Measurements from ENCODE around the gene CNTLN.
"Not testable (repeated sequence)": the region's sequence is repeated elsewhere in the genome, so short reads cannot be mapped to it uniquely, and the experiment has no call there.

CNTLN gene

DNA sequence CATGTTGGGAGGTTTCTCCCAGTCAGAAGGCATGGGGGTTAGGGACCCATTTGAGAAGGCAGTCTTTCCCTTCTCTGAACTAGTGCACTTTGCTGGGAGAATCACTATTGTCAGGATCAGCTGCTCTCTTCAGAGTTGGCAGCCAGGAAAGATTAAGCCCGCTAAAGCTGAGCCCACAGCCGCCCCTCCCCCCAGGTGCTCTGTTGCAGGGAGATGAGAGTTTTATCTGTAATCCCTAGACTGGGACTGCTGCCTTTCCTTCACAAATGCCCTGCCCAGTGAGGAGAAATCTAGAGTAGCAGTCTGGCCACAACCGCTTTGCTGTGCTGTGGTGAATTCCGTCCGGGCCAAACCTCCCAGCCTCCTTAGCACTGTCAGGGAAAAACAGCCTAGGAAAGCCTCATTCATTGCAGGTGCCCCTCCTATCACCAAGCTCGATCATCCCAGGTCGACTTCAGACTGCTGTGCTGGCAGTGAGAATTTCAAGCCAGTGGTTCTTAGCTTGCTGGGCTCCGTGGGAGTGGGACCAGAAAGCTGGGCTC, 69.8 kb downstream of the CNTLN start:
- DNase-seq: no peak

DNA sequence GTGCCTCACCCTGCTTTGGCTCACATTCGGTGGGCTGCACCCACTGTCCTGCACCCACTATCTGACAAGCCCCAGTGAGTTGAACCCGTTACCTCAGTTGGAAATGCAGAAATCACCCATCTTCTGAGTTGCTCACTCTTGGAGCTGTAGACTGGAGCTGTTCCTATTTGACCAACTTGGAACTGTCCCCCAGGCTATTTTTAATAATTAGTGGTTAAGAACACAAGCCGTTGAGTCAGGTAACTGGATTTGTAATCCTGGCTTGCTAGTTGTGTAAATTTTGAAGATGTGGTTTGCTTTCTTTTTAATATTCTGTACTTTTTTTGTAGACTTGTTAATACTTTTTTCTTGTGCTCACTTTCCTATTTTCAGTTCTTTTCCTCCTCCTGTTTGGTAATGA, 81.2 kb downstream of the CNTLN start:
- no peak for DNase-seq

DNA sequence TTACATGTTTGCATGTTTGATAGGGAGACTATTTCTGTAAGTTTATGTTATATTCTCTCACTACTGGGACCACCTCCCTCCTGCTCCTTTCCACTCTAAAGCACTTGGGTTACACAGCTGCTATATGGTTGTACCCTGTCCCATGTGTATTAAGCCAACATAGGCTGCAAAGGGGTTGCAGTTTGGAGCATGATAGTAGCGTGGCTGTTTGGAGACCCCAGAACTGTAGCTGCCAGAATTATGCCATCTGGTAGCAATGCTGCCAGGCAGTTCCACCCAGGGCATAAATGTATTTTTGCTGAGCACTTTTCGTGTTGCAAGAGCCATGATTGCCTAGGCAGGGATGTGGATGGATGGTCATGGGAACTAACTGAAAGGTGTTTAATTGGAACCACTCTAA, 81.8 kb downstream of the CNTLN start:
- no peak for DNase-seq

DNA sequence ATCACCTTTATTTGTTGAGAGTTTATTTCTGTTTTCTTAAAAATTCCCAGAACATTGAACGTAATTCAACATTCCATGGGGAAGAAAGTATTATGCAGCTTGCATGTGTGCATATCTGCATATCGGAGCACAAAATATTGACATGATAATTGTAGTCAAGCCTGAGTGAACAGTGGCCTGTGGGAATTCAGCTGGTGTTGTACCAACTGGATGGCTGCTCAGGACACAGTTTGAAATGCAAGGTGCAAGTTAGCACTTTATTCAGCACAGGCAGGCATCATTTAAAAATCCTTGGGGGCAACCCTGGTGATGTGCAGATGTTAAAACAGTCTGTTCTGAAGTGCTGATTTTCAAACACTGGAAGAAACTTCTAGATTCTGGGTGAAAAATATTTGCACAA, 82.4 kb downstream of the CNTLN start:
- no peak for DNase-seq

DNA sequence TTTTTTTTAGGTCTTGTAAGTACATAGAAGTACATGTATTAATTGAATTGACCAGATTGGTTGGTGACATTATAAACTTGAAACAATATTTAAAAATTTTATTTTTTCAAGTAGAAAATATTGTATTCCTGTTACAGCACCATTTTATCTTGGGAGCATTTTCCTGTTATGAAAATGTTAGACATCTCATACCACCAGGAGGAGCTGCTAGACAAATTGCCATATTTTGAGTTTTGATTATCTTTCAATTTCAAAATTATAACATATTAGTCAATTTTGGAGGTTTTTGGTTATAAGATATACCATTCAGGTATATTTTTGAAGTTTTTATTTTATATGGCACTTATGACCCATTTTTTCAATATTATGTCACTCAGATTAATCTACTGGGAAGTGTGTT, 84.4 kb downstream of the CNTLN start:
- DNase-seq: no peak

DNA sequence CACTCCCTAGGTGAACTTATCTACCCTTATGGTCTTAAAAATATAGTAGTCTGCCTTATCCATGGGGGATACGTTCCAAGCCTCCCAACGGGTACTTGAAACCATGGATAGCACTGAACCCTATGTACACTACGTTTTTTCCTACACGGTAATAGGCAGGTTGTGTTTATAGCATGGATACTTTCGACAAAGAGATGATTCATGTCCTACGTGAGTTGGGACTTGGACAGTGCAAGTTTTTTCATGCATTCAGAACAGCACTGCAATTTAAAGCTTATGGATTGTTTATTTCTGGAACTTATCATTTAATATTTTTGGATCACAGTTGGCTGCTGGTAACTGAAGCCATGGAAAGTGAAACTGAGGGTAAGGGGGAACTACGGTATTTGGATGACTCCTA, 88.1 kb downstream of the CNTLN start:
- no peak for DNase-seq

DNA sequence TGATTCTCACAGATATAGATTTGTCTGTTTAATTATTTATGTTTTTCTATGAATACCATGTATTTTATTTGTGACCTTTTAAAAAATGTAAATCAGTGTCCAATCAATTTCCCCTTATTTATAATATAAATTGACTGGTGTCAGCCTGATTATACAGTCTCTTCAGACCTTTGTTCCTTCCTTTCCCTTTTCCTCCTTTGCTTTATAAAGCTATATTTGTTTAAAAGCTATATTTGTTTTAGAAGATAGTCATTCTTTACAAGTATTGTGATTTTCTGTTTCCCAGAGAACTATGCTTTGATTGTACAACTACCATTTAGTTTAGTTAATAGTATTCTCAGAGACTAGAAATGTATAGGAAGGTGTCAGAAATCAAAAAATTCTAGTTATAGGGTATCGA, 90.6 kb downstream of the CNTLN start:
- no peak for DNase-seq

DNA sequence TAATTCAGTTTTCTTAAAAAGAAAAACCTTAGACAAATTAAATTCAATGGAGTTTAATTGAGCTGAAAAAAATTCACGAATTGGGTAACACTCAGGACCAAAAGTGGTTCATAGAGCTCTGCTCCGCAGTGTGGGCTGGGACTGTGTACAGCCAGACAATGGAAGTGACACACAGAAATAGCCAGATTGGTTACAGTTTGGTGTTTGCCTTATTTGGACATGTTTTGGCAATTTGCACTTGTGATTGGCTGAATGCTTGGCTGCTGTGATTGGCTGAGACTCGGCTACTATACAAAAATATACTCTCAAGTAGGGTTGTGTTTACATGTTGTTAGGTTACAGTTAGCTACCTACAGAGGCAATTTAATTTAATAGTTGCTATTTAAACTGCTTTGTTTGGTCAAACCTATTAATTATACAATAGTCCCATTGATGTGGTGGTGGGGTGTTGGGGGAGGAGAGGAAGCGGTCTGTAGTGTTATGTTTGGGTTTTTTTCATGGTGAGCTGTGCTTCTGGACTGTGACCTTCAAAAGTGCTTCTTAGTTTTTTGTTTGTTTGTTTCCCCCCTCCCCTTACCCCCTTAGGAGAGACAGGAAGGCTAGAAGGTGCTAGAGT, 95.2 kb downstream of the CNTLN start:
- no peak for DNase-seq

DNA sequence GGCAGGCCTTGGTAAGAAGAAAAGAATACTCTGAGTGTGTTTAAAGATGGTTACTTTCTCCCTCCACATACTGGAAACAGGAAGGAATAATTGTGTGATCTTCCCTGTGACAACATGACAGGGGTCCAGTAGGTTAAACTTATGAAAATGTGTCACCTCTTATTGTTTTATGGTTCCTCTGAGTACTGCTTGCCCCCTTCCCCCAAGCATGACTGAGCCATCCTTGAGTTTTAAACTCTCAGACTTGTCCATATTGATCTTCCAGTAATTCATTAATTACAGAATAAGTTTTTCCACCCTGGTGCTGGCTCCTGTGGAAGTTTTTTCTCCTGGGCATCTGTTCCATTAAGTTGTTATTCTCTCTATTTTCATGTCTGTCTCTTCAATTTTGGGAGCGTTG, 95.8 kb downstream of the CNTLN start:
- no peak for DNase-seq

DNA sequence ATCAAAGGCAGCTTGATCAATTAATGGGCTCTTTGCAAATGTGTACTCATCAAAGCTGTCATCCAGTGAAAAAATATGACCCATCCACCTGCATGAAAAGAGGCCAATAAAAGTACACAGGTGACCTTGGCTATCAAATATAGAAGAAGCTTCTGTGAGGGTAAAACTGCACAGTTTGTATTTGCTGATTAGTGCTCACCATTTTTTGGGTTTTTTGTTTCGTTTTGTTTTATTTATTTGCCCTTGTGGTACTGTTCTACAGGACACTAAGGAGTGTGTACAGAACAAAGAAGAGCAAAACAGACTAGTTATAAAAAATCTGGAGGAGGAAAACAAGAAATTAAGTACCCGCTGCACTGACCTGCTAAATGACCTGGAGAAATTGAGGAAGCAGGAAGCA, 101.3 kb downstream of the CNTLN start:
- no peak for DNase-seq

DNA sequence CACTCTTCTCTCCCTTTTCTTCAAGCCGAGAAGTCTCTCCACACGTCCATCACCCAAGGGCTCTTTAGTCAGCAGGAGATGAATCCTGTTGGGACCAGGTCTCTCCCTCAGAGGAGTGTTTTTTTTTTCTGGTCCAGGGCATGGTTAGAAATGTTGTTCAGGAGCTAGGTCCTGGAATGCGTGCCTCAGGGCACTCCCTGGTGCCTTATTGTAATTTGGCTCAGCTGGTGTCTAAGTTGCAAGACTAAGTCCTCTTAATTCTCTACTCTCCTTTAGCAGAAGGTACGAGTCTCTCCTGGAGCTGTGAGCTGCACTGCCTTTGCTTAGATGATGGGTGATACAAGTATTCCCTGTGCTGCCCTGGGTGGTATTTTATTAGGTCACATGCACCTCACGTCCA, 111.9 kb downstream of the CNTLN start:
- no peak for DNase-seq

DNA sequence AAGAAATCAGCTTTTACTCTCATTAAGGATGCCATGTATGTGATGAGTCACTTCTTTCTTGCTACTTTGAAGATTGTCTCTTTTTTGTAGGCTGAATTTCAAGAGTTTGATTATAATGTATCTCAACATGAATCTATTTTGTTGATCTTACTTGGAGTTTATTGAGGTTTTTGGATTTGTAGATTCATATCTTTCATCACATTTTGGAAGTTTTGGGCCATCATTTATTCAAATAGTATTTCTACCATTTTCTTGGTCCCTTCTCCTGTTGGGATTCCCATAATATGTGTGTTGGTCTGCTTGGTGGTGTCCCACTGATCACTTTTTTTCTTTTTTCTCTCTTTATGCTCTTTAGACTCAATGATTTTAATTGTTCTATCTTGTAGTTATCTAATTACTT, 116.3 kb downstream of the CNTLN start:
- DNase-seq: no peak

DNA sequence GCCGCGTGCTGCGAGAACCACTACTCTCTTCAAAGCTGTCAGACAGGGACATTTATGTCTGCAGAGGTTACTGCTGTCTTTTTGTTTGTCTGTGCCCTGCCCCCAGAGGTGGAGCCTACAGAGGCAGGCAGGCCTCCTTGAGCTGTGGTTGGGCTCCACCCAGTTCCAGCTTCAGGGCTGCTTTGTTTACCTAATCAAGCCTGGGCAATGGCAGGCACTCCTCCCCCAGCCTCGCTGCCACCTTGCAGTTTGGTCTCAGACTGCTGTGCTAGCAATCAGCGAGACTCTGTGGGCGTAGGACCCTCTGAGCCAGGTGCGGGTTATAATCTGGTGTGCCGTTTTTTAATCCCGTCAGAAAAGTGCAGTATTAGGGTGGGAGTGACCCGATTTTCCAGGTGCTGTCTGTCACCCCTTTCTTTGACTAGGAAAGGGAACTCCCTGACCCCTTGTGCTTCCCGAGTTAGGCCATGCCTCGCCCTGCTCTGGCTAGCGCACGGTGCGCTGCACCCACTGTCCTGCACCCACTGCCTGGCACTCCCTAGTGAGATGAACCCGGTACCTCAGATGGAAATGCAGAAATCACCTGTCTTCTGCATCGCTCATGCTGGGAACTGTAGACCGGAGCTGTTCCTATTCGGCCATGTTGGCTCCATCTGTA, 133.8 kb downstream of the CNTLN start:
- not testable (repeated sequence) for DNase-seq

DNA sequence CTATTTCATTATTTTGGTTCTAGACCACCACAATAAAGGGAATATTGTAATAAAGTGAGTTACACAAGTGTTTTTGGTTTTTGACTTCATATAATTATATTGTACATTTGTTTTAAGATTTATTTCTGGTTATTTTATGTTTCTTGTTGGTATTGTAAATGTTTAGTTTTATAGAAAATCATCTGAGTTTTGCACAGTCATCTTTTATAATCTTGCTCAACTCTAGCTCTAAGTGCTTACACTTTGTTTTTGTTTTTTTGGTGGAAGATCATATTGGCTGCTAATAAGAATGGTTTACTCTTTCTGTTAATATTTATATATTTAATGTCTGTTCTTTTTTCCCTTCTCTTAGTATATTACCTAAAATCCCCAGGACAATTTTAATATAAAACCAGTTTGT, 135.0 kb downstream of the CNTLN start:
- no peak for DNase-seq

DNA sequence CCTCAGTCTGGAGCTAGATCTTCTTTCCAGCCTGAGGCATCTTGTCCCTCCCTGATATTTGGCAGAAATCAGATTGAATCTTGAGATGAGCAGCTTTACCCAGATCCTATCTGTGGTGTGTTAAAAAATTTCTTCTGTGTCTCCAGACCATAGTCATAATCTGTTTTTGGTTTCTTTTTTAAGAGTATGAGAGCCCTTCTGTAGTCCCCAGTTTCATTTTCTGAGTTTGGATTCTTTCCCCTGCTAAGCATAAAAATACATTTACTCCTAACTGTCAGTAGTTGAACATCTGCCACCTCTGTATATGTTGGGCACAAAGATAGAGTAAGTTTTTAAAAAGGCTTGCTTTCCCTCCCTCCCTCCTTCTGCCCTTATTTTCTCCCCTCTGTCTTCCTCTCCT, 137.7 kb downstream of the CNTLN start:
- no peak for DNase-seq

DNA sequence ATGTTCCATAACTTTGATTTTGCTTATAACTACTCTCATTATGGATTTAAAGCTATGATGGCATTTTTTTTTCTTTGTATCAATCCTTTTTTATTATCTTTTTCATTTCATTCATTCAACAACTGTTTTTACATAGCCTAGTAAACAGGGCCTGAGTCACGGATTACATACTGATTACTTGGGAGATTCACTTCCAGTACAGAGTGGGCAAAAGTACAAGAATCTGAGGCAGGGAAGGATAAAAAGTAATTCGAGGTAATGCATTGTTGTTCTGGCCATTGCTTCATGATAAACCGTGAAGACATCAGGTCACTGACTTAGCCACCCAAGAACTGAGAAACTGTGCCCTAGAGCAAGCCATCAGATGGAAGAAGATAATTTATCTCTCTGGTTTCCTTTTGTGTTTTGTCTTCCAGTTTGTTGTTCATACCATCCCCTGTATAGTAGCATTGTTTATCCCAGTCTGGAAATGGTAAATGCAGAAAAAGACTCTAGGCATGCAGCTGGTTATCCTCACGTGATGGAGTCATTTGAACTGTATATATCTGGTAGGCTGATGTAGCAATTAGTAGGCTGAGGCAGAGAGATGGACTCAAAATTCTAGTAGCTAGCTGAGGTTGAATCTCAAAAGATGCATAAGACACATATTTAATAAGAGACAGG, 145.6 kb downstream of the CNTLN start:
- DNase-seq: no peak

DNA sequence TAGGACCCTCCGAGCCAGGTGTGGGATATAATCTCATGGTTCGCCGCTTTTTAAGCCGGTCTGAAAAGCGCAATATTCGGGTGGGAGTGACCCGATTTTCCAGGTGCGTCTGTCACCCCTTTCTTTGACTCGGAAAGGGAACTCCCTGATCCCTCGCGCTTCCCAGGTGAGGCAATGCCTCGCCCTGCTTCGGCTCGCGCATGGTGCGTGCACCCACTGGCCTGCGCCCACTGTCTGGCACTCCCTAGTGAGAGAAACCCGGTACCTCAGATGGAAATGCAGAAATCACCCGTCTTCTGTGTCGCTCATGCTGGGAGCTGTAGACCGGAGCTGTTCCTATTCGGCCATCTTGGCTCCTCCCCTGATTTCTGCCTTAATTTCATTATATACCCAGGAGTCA, 155.8 kb downstream of the CNTLN start:
- DNase-seq: not testable (repeated sequence)

DNA sequence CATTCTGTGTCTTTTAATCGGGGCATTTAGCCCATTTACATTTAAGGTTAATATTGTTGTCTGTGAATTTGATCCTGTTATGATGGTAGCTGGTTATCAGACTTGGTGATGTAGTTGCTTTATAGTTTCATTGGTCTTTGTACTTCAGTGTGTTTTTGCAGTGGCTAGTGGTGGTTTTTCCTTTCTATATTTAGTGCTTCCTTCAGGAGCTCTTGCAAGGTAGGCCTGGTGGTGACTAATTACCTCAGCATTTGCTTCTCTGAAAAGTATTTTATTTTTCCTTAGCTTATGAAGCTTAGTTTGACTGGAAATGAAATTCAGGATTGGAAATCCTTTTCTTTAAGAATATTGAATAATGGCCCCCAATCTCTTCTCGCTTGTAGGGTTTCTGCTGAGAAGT, 156.9 kb downstream of the CNTLN start:
- DNase-seq: no peak

DNA sequence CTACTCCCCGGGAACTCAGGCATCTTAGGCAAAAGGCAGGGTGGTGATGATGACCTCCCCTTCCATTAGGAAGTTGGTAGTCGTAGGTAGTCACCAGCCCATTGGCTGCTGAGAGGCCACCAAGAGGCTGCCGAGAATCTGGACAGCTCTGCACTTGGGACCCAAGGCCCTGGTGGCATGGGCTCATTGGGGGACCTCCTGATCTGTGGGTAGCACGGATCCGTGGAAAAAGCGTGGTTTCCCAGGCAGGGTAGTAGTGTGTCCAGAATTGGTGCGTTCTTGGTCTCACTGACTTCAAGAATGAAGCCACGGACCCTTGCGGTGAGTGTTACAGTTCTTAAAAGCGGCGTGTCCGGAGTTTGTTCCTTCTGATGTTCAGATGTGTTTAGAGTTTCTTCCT, 158.8 kb downstream of the CNTLN start:
- DNase-seq: no peak

DNA sequence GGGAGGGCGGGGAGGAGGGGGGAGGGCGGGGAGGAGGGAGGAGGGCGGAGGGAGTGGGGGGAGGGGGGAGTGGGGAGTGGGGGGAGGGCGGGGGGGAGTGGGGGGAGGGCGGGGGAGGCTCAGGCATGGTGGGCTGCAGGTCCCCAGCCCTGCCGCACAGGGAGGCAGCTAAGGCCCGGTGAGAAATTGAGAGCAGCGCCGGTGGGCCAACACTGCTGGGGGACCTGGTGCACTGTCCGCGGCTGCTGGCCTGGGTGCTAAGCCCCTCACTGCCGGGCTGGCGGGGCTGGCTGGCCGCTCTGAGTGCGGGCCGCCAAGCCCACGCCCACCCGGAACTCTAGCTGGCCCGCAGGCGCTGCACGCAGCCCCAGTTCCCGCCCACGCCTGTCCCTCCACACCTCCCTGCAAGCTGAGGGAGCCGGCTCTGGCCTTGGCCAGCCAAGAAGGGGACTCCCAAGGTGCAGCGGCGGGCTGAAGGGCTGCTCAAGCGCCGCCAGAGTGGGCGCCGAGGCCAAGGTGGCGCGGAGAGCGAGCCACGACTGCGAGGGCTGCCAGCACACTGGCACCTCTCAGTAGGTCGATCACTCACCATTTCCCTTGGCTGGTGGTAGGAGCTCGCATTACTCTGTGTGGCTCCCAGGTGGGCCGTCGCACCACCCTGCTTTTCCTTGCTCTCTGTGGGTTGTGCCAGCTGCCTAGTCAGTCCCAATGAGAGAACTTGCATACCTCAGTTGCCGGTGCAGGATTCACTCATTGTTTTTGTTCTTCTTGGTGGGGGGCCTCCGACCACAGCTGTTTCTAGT, 160.2 kb downstream of the CNTLN start:
- no peak for DNase-seq

DNA sequence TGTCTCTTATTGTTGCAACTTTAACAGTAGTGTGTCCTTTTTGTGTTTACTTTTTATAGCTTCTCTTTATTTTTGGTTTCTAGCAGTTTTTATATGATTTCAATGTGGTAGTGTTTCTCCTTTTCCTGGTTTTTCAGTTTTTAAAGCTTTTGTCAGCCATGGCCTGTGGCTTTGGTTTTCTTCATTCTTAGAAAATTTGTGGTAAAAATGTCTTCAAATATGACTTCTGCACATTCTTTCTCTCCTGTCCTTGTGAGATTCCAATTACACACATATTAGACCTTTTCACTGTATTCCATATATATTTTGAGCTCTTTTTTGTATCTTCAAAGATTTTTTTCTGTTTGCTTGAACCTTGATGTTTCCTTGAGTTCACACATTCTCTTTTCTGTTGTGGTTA, 180.5 kb downstream of the CNTLN start:
- DNase-seq: no peak

DNA sequence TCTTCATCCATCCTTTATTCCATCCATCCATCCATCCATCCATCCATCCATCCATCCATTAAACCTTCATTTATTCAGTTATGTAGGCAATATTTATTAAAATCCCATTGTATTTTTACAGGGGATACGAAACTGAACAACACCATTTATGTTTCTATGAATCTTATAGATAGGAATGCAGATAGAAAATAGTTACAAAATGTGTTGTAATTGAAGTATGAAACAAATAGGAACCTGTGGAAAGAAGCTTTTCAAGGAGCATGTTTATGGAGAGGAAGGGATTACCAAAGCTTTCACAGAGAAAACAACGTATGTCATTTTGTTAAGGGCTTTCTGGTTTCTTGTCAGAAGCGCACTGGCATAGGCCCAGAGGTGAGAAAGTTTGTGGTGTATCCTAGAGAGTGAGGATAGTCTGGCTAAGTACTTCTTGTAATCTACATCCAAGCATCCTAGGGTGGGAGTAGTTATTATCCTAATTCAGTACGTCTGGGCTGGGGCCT, 184.0 kb downstream of the CNTLN start:
- DNase-seq: no peak

DNA sequence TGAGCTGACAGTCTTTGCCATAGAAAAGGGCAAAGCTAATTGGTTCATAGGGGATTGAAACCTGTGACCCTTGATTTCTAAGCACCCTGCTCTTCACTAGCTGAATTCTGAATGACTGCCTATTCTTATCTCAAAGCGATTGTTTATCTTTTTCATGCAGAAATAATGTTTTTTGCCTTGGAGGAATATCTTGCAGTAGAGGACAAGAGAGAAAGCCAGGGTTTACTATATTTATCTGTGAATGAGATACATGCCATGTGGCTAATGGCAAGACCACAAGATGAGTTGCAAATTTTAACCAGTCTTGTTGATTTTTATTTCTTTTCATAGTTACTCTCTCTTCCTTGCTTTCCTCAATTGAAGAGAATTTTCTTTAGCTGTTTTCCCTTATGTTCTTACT, 185.0 kb downstream of the CNTLN start:
- DNase-seq: no peak

Data from NCI-H2171 (cell line).